Effector memory CD8-positive, alpha-beta T cell (primary cell): Measurements from ENCODE around the gene TMEM258.

Experiments used
- ATAC-seq: fragments of 150-1000 bp; cut with Tn5 transposase; replicated peaks from 2 replicates; pipeline ENCODE4 v1.10.0; 2021; ENCODE audit warnings: mild to moderate bottlenecking, moderate library complexity
- DNase-seq, 3 experiments: peaks; one replicate each; pipeline ENCODE4 v3.0.0; 2021
- H3K27ac Mint-ChIP-seq, 2 donors: one replicate each; pipeline ENCODE4 v1.8.0; 2022; ENCODE audit warnings: mild to moderate bottlenecking in 2 of 2, mixed read lengths in 2 of 2, moderate library complexity in 2 of 2
- H3K27me3 Mint-ChIP-seq, 2 donors: one replicate each; pipeline ENCODE4 v1.8.0; 2022; ENCODE audit warnings: mixed read lengths in 2 of 2
- H3K36me3 Mint-ChIP-seq: one replicate; pipeline ENCODE4 v1.8.0; 2022; ENCODE audit warnings: mild to moderate bottlenecking, moderate library complexity, mixed read lengths; ENCODE audit not compliant: insufficient read depth
- H3K4me1 Mint-ChIP-seq, 2 donors: one replicate each; pipeline ENCODE4 v1.8.0; 2022; ENCODE audit warnings: low read depth in 2 of 2, mixed read lengths in 2 of 2
- H3K4me3 Mint-ChIP-seq, 2 donors: one replicate each; pipeline ENCODE4 v1.8.0; 2022; ENCODE audit warnings: mild to moderate bottlenecking in 2 of 2, mixed read lengths in 2 of 2, moderate library complexity in 2 of 2
- H3K9me3 Mint-ChIP-seq, 2 donors: one replicate each; pipeline ENCODE4 v1.8.0; 2022; ENCODE audit warnings: mixed read lengths in 2 of 2

Gene TMEM258

DNA sequence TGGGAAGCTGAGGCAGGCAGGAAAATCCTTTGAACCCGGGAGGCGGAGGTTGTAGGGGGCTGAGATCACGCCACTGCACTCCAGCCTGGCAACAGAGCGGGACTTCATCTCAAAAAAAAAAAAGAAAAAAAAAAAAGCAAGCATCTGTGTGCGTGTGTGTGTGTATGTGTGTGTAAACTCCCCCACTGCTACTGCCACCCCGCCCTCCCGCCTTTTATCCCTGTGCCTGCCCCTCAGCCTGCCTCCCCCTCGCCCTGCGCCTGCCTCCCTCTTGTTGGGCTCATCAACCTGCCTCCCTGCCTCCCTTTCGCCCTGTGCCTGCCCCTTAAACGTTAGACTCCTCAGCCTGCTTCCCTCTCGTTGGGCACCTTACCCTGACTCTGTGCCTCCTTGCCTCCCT is 18.0 kb downstream of the TMEM258 start:
- Mint-ChIP-seq H3K4me3 (no peak overlapping the region), H3K9me3 (no peaks in the 10 kb centered on the region), H3K27ac (peak overlapping the region in 1 of 2 donors; percentile 79), H3K27me3 (no peaks in the 10 kb centered on the region), H3K36me3 (peaks cover 9% of the 10 kb centered on the region), H3K4me1 (peaks cover 33 to 45% of the 10 kb centered on the region in 2 donors)
- DNase-seq (no peak), ATAC-seq (no peak)

DNA sequence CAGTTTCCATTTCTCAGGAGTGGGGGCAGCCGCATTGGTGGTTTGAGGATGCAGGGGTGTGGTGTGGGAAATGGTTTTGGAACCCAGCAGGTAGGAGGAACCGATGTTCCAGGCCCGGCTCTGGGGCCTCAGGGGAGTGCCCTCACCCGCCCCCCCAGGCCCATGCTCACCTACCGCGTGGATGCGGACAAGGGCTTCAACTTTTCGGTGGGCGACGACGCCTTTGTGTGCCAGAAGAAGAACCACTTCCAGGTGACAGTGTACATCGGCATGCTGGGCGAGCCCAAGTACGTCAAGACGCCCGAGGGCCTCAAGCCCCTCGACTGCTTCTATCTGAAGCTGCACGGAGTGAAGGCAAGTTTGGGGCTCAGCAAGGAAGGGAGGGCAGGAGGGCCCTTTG is 18.6 kb downstream of the TMEM258 start:
- Mint-ChIP-seq H3K27ac (peak overlapping the region in 1 of 2 donors; percentile 27), H3K4me1 (peaks cover 33 to 45% of the 10 kb centered on the region in 2 donors), H3K4me3 (no peak overlapping the region), H3K9me3 (no peaks in the 10 kb centered on the region), H3K27me3 (no peaks in the 10 kb centered on the region), H3K36me3 (peaks cover 9% of the 10 kb centered on the region)
- DNase-seq (no peak), ATAC-seq (no peak)

DNA sequence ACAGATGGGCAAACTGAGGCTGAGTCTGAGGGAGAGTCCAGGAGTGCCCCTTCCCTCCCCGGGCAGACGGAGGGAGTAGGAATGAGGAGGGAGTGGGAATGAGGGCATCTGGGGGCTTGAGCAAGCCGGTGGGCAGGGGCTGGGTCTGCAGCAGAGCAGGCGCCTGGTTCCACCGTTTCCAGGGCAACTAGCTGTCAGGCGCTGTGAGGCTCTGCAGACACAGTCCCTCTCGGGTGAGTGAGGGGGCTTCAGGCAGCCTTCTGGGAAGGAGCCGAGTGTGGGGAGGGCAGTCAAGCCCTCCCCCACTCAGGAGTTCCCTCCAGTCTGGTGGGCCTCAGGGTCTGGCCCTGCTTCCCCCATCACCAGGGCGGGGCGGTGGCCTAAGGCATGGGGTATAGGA is 19.0 kb downstream of the TMEM258 start:
- DNase-seq (no peak), ATAC-seq (no peak)
- no peaks in the 10 kb centered on the region for H3K9me3 Mint-ChIP-seq
- H3K27ac Mint-ChIP-seq = peak overlapping the region; percentile 27 to 68
- H3K36me3 Mint-ChIP-seq = peaks cover 9% of the 10 kb centered on the region
- H3K4me1 Mint-ChIP-seq = peaks cover 33 to 44% of the 10 kb centered on the region in 2 donors
- no peaks in the 10 kb centered on the region for H3K27me3 Mint-ChIP-seq
- H3K4me3 Mint-ChIP-seq = peak overlapping the region; percentile 22 to 45

DNA sequence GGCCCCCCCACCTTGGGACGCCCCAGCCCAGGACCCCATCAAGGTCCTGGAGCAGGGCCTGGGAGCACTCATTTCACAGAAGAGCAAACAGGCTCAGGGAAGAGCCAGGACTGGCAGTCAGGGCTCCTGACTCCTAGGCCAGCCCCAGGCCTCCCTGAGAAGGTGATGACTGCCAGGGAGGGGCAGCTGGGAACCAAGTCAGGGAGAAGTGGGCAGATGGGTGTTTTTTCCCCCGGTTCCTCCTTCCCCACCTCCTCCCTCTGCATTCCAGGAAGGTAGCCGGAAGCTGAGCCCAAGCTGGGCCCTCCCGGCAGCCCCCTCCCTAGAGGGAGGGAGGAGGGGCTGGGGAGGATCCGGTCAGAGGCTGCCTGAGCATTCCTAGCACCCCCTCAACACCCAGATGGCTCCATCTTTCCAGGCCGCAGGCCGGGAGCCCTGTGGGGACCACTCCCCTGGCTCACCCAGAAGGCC is 20.4 kb downstream of the TMEM258 start:
- peaks cover 27 to 38% of the 10 kb centered on the region in 2 donors for H3K4me1 Mint-ChIP-seq
- H3K27ac Mint-ChIP-seq = no peak overlapping the region
- ATAC-seq (no peak), DNase-seq (no peak)
- H3K4me3 Mint-ChIP-seq = peak overlapping the region in 1 of 2 donors; percentile 36
- peaks cover 12% of the 10 kb centered on the region for H3K36me3 Mint-ChIP-seq
- H3K27me3 Mint-ChIP-seq = no peaks in the 10 kb centered on the region
- H3K9me3 Mint-ChIP-seq = no peaks in the 10 kb centered on the region

DNA sequence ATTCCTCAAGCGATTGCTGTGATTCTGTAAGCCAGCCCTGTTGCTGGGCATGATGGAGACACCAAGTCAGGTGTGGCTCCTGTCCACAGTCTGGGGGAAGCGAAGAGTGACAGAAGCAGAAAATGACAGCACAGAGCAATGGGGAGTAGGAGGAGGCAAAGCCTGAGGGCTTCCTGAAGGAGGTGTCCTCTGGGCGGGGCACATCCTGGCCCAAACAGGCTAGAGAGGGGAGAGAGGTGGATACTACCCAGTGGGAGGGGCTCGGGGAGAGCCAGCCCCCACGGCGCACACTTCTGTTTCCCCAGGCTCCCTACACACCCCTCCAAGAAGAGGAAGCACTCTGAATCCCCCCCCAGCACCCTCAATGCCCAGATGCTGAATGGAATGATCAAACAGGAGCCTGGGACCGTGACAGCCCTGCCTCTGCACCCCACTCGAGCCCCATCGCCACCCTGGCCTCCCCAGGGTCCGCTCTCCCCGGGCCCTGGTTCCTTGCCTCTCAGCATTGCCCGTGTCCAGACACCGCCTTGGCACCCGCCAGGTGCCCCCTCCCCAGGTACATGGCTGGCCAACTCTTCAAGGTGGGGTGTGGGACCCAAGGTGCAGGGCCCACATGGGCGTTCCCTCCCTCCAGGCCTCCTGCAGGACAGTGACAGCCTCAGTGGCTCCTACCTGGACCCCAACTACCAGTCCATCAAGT is 21.1 kb downstream of the TMEM258 start:
- Mint-ChIP-seq H3K27me3 (no peaks in the 10 kb centered on the region), H3K4me3 (peak overlapping the region in 1 of 2 donors; percentile 36), H3K9me3 (no peaks in the 10 kb centered on the region), H3K27ac (peak overlapping the region in 1 of 2 donors; percentile 80), H3K4me1 (peaks cover 20 to 32% of the 10 kb centered on the region in 2 donors), H3K36me3 (peaks cover 6% of the 10 kb centered on the region)
- no peak for DNase-seq
- no peak for ATAC-seq

DNA sequence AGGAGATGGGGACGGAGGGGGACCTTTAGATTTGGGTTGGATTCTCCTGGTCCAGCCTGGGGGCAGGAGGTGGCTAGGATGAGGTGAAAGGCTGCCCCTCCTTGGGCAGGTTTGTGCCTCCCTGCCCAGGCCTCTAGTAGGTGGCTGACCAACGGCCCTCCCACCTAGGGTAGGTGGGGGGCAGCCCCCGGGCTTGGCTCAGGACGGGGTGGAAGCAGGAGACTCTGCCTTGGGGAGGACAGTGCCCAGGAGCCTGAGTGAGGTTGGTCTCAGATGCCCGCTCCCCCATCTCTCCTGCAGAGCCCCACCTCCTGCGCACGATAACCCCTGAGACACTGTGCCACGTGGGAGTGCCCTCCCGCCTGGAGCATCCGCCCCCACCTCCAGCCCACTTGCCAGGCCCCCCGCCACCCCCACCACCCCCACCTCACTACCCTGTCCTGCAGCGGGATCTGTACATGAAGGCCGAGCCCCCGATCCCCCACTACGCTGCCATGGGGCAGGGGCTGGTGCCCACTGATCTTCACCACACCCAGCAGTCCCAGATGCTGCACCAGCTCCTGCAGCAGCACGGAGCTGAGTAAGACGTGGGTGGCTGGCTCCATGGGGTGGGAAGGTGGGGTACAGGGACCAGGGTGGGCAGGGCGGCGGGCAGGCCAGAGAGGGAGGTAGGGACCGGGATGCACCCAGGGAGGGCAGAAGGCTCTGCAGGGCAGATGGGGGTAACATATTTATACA is 22.3 kb downstream of the TMEM258 start:
- peaks cover 6% of the 10 kb centered on the region for H3K36me3 Mint-ChIP-seq
- H3K4me3 Mint-ChIP-seq = no peak overlapping the region
- H3K27ac Mint-ChIP-seq = no peak overlapping the region
- ATAC-seq (no peak), DNase-seq (no peak)
- no peaks in the 10 kb centered on the region for H3K9me3 Mint-ChIP-seq
- H3K4me1 Mint-ChIP-seq = peaks cover 9 to 20% of the 10 kb centered on the region in 2 donors
- H3K27me3 Mint-ChIP-seq = no peaks in the 10 kb centered on the region

- peaks cover 6% of the 10 kb centered on the region for H3K36me3 Mint-ChIP-seq
- ATAC-seq (no peak), DNase-seq (no peak)
- H3K4me1 Mint-ChIP-seq = peaks cover 4 to 14% of the 10 kb centered on the region in 2 donors
- H3K4me3 Mint-ChIP-seq = no peak overlapping the region
- H3K27me3 Mint-ChIP-seq = no peaks in the 10 kb centered on the region
- no peak overlapping the region for H3K27ac Mint-ChIP-seq
- no peaks in the 10 kb centered on the region for H3K9me3 Mint-ChIP-seq
Observed at GRCh38 chr11:61769169-61769920, 23.1 kb downstream of the TMEM258 start.

DNA sequence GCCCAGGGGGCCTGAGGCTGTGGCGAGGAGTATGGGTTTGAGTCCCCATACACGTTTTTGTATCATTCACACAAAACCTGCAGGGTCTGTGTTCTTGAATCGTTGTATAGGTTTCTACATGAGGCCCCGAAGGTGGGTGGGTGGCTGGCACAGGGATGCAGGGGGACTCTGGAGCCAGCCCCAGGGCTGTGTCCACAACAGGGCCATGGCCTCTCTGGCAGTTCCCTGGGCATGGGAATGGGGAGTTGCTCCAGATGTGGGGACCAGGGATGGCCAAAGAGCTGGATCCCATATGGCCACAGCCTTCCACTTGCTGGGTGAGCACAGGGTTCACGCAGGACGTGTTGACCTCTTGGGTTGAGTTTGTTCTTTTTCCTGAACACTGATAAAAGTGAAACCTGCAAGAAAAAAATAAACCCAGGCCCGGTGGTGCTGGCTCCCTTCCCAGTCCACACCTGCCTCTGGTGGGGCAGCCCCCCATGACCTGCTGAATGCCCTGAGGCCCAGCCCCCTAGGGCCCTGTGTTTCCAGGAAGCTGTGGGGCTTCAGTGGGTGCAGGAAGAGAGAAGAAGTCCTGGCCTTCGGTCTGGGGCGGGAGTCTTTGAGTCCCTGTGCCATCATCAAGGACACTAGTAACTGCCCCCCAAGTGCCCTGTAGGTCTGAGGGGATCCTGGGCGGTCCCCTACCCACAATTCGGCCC is 23.9 kb downstream of the TMEM258 start:
- no peak for DNase-seq
- Mint-ChIP-seq H3K4me3 (no peak overlapping the region), H3K27ac (no peak overlapping the region), H3K9me3 (no peaks in the 10 kb centered on the region), H3K4me1 (peaks cover 4 to 14% of the 10 kb centered on the region in 2 donors), H3K36me3 (peaks cover 6% of the 10 kb centered on the region), H3K27me3 (no peaks in the 10 kb centered on the region)
- ATAC-seq = no peak

- no peaks in the 10 kb centered on the region for H3K9me3 Mint-ChIP-seq
- H3K4me3 Mint-ChIP-seq = no peak overlapping the region
- H3K36me3 Mint-ChIP-seq = peaks cover 8% of the 10 kb centered on the region
- ATAC-seq (no peak), DNase-seq (no peak)
- H3K27me3 Mint-ChIP-seq = peaks cover 8 to 10% of the 10 kb centered on the region in 2 donors
- peaks cover 0 to 2% of the 10 kb centered on the region in 2 donors for H3K4me1 Mint-ChIP-seq
- H3K27ac Mint-ChIP-seq = no peak overlapping the region
Observed at GRCh38 chr11:61766353-61766841, 26.0 kb downstream of the TMEM258 start.

- no peak overlapping the region for H3K4me3 Mint-ChIP-seq
- no peak overlapping the region for H3K27ac Mint-ChIP-seq
- peaks cover 8 to 11% of the 10 kb centered on the region in 2 donors for H3K27me3 Mint-ChIP-seq
- ATAC-seq (no peak), DNase-seq (no peak)
- H3K9me3 Mint-ChIP-seq = no peaks in the 10 kb centered on the region
- H3K4me1 Mint-ChIP-seq = no peaks in the 10 kb centered on the region
- H3K36me3 Mint-ChIP-seq = peaks cover 8% of the 10 kb centered on the region
Observed at GRCh38 chr11:61765550-61766253, 26.7 kb downstream of the TMEM258 start.

- ATAC-seq = no peak
- H3K27me3 Mint-ChIP-seq = peaks cover 8 to 11% of the 10 kb centered on the region in 2 donors
- H3K4me3 Mint-ChIP-seq = no peak overlapping the region
- DNase-seq = no peak
- H3K4me1 Mint-ChIP-seq = no peaks in the 10 kb centered on the region
- peaks cover 8% of the 10 kb centered on the region for H3K36me3 Mint-ChIP-seq
- no peaks in the 10 kb centered on the region for H3K9me3 Mint-ChIP-seq
- H3K27ac Mint-ChIP-seq = no peak overlapping the region
Observed at GRCh38 chr11:61764606-61765260, 27.7 kb downstream of the TMEM258 start.

GRCh38 chr11:61763930-61764605 is 28.3 kb downstream of the TMEM258 start:
- ATAC-seq = no peak
- Mint-ChIP-seq H3K4me1 (no peaks in the 10 kb centered on the region), H3K36me3 (peaks cover 8% of the 10 kb centered on the region), H3K27me3 (peaks cover 8 to 11% of the 10 kb centered on the region in 2 donors), H3K27ac (no peak overlapping the region), H3K4me3 (no peak overlapping the region), H3K9me3 (no peaks in the 10 kb centered on the region)
- DNase-seq = no peak
